SK-N-SH treated with all-trans-retinoic acid at 6 μM for 48 hours (cell line): ENCODE data around the gene HGS.

Source experiments
- ATAC-seq: fragments of 200-7000 bp; cut with Tn5 transposase; 3 replicates; pipeline ENCODE4 v1.9.1; 2020; ENCODE audit warnings: mild to moderate bottlenecking, moderate library complexity
- ARNTL ChIP-seq: fragments of 450-650 bp; formaldehyde crosslinking; IDR thresholded peaks from 2 replicates; pipeline ENCODE4 v1.5.0; 2020; ENCODE audit warnings: low read depth, mild to moderate bottlenecking, moderate library complexity, borderline replicate concordance
- BACH2 ChIP-seq: fragments of 250-450 bp; sonication (Bioruptor Pico); IDR thresholded peaks from 2 replicates; pipeline ENCODE4 v1.9.0; 2021; ENCODE audit warnings: mild to moderate bottlenecking, borderline replicate concordance
- GLIS3 ChIP-seq: fragments of 250-450 bp; sonication (Bioruptor Pico); IDR thresholded peaks from 2 replicates; pipeline ENCODE4 v1.5.0; 2020; ENCODE audit warnings: mild to moderate bottlenecking, moderate library complexity
- ISL1 ChIP-seq: fragments of 250-450 bp; sonication (Bioruptor Pico); IDR thresholded peaks from 2 replicates; pipeline ENCODE4 v2.1.2; 2022; ENCODE audit warnings: mild to moderate bottlenecking, moderate library complexity
- OSR1 ChIP-seq: fragments of 250-450 bp; sonication (Bioruptor Pico); IDR thresholded peaks from 2 replicates; pipeline ENCODE4 v1.8.0; 2022; ENCODE audit warnings: moderate library complexity, mild to moderate bottlenecking, inconsistent platforms
- PATZ1 ChIP-seq: fragments of 250-450 bp; sonication (Bioruptor Pico); IDR thresholded peaks from 2 replicates; pipeline ENCODE4 v1.8.0; 2020; ENCODE audit warnings: mild to moderate bottlenecking, moderate library complexity, borderline replicate concordance
- PPARA ChIP-seq: fragments of 250-450 bp; sonication (Bioruptor Pico); IDR thresholded peaks from 2 replicates; pipeline ENCODE4 v1.5.0; 2020; ENCODE audit warnings: mild to moderate bottlenecking, borderline replicate concordance
- RARB ChIP-seq: fragments of 250-450 bp; sonication (Bioruptor Pico); IDR thresholded peaks from 2 replicates; pipeline ENCODE4 v1.8.0; 2021; ENCODE audit warnings: mild to moderate bottlenecking, moderate library complexity
- SNAI2 ChIP-seq: fragments of 250-450 bp; sonication (Bioruptor Pico); IDR thresholded peaks from 2 replicates; pipeline ENCODE4 v1.5.0; 2020; ENCODE audit warnings: mild to moderate bottlenecking, moderate library complexity
- TCF4 ChIP-seq: fragments of 250-450 bp; sonication (Bioruptor Pico); IDR thresholded peaks from 2 replicates; pipeline ENCODE4 v1.8.0; 2021; ENCODE audit warnings: mild to moderate bottlenecking, moderate library complexity, borderline replicate concordance
- TSHZ2 ChIP-seq: fragments of 250-450 bp; sonication (Bioruptor Pico); IDR thresholded peaks from 2 replicates; pipeline ENCODE4 v1.5.0; 2020; ENCODE audit warnings: mild to moderate bottlenecking, moderate library complexity
- ZFP3 ChIP-seq: fragments of 250-450 bp; sonication (Bioruptor Pico); IDR thresholded peaks from 2 replicates; pipeline ENCODE4 v1.5.0; 2020; ENCODE audit warnings: mild to moderate bottlenecking, moderate library complexity
- ZFP30 ChIP-seq: fragments of 450-650 bp; formaldehyde crosslinking; IDR thresholded peaks from 2 replicates; pipeline ENCODE4 v1.5.0; 2022; ENCODE audit warnings: mild to moderate bottlenecking, moderate library complexity
- ZNF565 ChIP-seq: fragments of 450-650 bp; formaldehyde crosslinking; conservative IDR thresholded peaks from 2 replicates; pipeline ENCODE4 v1.5.0; 2020; ENCODE audit warnings: low read depth, mild to moderate bottlenecking, moderate library complexity
- ZNF8 ChIP-seq: fragments of 450-650 bp; formaldehyde crosslinking; IDR thresholded peaks from 2 replicates; pipeline ENCODE4 v1.5.0; 2020; ENCODE audit warnings: mild to moderate bottlenecking, moderate library complexity
- TF ChIP-seq, protein P1 (sequence below): fragments of 250-450 bp; sonication (Bioruptor Pico); IDR thresholded peaks from 2 replicates; pipeline ENCODE4 v1.5.1; 2021; ENCODE audit warnings: mild to moderate bottlenecking, moderate library complexity
- TF ChIP-seq, protein P2 (sequence below): fragments of 250-450 bp; sonication (Bioruptor Pico); IDR thresholded peaks from 2 replicates; pipeline ENCODE4 v1.5.1; 2020; ENCODE audit warnings: low read depth, mild to moderate bottlenecking, moderate library complexity

HGS gene

GRCh38 chr17:81726004-81726403, 42.2 kb downstream of the HGS start:
- ATAC-seq: no peak
- TF ChIP-seq ZNF8 (CRISPR knock-in tag) (no peak), OSR1 (CRISPR knock-in tag) (no peak), PATZ1 (CRISPR knock-in tag) (no peak), ARNTL (no peak), SNAI2 (no peak), RARB (CRISPR knock-in tag) (no peak), TCF4 (CRISPR knock-in tag) (no peak), TSHZ2 (CRISPR knock-in tag) (no peak), ZNF565 (CRISPR knock-in tag) (no peak)

- TF ChIP-seq ISL1 (CRISPR knock-in tag) (no peak), BACH2 (CRISPR knock-in tag) (no peak), ZNF8 (CRISPR knock-in tag) (no peak), TSHZ2 (CRISPR knock-in tag) (no peak), PATZ1 (CRISPR knock-in tag) (no peak), PPARA (CRISPR knock-in tag) (no peak), ZFP3 (CRISPR knock-in tag) (no peak), GLIS3 (CRISPR knock-in tag) (no peak), TCF4 (CRISPR knock-in tag) (no peak), ZFP30 (no peak)
- TF ChIP-seq, protein P1, sequence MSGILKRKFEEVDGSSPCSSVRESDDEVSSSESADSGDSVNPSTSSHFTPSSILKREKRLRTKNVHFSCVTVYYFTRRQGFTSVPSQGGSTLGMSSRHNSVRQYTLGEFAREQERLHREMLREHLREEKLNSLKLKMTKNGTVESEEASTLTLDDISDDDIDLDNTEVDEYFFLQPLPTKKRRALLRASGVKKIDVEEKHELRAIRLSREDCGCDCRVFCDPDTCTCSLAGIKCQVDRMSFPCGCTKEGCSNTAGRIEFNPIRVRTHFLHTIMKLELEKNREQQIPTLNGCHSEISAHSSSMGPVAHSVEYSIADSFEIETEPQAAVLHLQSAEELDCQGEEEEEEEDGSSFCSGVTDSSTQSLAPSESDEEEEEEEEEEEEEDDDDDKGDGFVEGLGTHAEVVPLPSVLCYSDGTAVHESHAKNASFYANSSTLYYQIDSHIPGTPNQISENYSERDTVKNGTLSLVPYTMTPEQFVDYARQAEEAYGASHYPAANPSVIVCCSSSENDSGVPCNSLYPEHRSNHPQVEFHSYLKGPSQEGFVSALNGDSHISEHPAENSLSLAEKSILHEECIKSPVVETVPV (CRISPR knock-in tag): no peak
- TF ChIP-seq, protein P2, sequence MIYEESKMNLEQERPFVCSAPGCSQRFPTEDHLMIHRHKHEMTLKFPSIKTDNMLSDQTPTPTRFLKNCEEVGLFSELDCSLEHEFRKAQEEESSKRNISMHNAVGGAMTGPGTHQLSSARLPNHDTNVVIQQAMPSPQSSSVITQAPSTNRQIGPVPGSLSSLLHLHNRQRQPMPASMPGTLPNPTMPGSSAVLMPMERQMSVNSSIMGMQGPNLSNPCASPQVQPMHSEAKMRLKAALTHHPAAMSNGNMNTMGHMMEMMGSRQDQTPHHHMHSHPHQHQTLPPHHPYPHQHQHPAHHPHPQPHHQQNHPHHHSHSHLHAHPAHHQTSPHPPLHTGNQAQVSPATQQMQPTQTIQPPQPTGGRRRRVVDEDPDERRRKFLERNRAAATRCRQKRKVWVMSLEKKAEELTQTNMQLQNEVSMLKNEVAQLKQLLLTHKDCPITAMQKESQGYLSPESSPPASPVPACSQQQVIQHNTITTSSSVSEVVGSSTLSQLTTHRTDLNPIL: no peak
- ATAC-seq: no peak
These were observed 43.7 kb downstream of the HGS start for GRCh38 chr17:81727324-81728031.
